ENCODE results near the gene CYFIP2. TPM values are rescaled to one million over a fixed set of nuclear protein-coding genes. Genes with fewer than 3 reads are reported as not detected.

The CYFIP2 gene
- total RNA-seq: 100 to 1,000 TPM; 595 to 612 TPM

DNA sequence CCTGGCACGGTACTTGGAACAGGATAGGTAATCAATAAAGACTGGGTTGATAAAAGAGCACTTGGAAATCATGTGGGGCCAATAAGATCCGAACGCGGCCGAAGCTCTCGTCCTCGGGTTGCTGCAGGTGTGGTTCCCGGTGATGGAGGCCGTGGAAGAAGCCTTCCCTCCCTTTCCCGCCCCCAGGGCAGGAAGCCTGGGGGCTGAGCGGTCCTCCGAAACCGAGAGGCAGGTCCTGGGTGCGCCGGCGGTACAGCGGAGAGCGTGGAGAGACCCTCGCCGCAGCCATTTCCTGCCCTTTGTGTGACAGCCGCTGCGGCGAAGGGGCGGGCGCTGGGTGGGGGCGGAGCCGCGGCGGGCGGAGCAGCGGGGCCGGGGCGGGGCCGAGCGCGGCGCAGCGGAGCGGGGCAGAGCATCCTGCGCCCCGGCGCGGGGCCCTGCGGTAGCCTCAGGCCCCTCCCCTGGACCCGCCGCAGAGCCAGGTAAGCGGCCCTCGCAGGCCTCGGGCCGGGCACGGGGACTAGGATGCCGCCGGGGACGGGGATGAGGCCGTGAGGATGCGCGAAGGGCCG, at the start of gene CYFIP2:
TSS of gene CYFIP2 (plus strand) at position 410 of the 572 bp plus-strand sequence. CDS start 19,239 bp downstream, outside the sequence.

Other genes with a start within 250 kb of the CYFIP2 start
- 1 to 10 TPM; 4.3 to 4.7 TPM for gene HAVCR1, start 207.0 kb upstream of the CYFIP2 start, total RNA-seq
- gene HAVCR2, start 157.1 kb upstream of the CYFIP2 start, total RNA-seq: 10 to 100 TPM; 53.7 to 57.3 TPM
- gene MED7, start 123.3 kb upstream of the CYFIP2 start, total RNA-seq: 10 to 100 TPM; 15.2 TPM
- gene GARIN3, start 99.9 kb upstream of the CYFIP2 start, total RNA-seq: under 1 TPM in 1 of 2 experiments, not detected in 1; 0.10 TPM
- 100 to 1,000 TPM; 313 to 324 TPM for gene ITK, start 85.3 kb upstream of the CYFIP2 start, total RNA-seq
- under 1 TPM; 0.30 to 0.46 TPM for gene NIPAL4, start 194.1 kb downstream of the CYFIP2 start, total RNA-seq

All from activated naive CD4-positive, alpha-beta T cell treated with anti-CD3 and anti-CD28 coated beads, Interleukin-2, amount 10 ng/mL, durations not matched to agents 5 hours and 36 hours (primary cell).